GM12892 (cell line): Measurements from ENCODE around the gene SERPINB12.

Source experiments
- POLR2A ChIP-seq: IDR thresholded peaks from 2 replicates; pipeline ENCODE4 v1.6.1; 2011; ENCODE audit warnings: low read depth, low read length, control low read depth
- POLR2AphosphoS5 ChIP-seq: IDR thresholded peaks from 2 replicates; pipeline ENCODE4 v1.6.1; 2011; ENCODE audit warnings: low read depth, low read length, control low read depth
- TAF1 ChIP-seq: IDR thresholded peaks from 2 replicates; pipeline ENCODE4 v1.6.1; 2011; ENCODE audit warnings: low read depth, mild to moderate bottlenecking, control low read depth, low read length, borderline replicate concordance

DNA sequence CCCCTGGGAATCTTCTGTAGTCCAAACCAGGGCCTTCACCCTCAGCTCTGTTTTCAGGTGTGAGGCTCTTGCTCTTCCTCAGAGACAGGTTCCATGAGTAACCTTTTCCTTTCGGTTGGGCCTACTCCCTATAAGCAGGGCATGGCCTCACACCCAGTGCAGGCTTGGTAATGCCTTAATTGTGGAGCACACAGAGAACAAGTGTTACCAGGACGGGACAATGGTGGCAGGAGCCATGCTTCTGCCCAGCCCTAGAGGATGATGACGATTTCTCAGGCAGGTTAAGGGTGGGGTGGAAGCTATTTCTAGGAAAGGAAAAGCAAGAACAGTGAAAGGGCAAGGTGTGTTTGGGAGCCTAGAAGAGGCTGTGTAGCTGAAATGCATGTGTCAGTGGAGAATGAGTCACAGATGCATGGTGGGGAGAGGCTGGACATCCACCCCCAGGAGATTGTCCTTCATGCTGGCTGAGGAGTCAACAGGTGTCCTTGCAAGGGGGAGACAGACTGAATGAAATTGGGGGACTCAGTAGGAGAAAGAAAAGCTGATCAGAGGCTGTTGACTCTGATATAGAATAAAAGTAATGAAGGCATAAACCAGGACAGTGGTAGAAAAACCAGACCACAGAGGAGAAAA is 22.0 kb upstream of the SERPINB12 start:
- no peak for TF ChIP-seq POLR2A
- no peak for TF ChIP-seq TAF1
- no peak for TF ChIP-seq POLR2AphosphoS5
